NCI-H748 treated with DMSO at 0.1 percent for 48 hours (cell line): ENCODE data around the gene SLC2A8.

Experiments used
- DNase-seq: peaks from one replicate; lab custom pipeline; 2025; lab: John Stamatoyannopoulos, UW

SLC2A8 gene

GRCh38 chr9:127396808-127397645 is at the start of gene SLC2A8:
SLC2A8 (plus strand) TSS chr9:127397169; CDS start chr9:127397231, 62 bp downstream.
- DNase-seq, result peak; percentile 99

DNA sequence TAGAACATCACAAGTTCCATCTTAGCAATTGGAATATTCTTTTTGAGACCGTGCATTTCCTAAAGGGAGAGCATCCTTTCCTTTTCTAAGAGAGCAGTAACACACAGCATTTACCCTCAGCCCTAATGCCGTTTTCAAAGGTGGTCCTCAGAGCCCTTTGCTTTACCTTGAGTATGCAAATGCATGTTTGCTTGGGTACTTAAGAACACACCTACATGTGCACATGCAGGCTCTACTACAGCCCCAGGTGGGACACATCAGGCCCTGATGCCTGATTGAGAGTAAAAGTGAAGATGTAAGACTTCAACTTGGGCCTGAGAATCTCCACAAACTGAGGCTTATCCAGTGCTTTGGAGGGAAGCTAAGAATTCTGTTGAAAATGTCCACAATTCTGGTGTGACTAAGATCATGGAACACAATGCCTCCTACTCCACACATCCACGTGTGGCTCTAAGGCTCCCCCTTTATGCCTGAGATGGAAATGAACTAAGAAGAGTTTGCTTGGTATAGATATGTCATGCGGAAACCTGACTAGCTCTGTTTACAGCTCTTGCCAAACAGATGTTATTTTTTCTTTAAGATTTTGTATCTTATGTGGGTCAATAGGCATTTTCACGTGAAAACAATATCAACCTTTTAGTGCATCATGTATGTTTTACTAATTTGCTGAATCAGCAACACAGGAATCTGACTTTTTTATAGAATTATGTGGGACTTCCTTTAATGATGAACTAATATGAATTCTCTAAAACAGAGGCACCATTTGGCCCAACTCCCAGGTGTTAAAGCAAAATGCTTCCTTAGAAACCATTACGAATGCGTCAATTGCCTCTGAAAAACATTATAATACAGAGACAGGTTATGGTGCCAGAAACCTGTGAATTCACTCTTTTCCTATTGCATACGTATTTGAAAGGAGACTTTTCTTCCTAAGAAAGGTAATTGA is 48.9 kb upstream of the SLC2A8 start:
- no peak for DNase-seq

- DNase-seq, result no peak
These were observed 47.4 kb upstream of the SLC2A8 start for GRCh38 chr9:127349483-127350113.

GRCh38 chr9:127351182-127352166 is 45.5 kb upstream of the SLC2A8 start:
- peak; percentile 40 for DNase-seq

DNA sequence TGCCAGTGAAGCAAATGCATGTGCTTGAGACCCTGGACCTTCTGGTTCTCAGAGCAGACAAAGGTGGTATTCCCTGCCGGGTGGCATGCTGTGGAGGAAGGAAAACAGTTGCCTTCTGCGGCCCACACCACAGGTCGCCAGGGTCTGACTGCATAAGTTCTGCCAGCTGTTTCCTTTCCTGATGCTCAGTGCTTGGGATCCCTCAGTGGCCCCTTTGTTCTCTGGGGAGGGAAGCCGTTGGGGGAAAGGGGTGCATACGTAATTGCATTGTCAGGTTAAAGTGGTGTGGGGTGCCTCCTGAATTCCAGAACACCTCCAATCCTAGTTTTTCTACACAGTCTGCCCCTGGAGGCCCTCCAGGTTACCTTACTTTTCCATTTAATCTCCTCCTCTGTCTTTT is 43.1 kb upstream of the SLC2A8 start:
- DNase-seq, result no peak

- no peak for DNase-seq
These were observed 40.1 kb upstream of the SLC2A8 start for GRCh38 chr9:127356906-127357305.

DNA sequence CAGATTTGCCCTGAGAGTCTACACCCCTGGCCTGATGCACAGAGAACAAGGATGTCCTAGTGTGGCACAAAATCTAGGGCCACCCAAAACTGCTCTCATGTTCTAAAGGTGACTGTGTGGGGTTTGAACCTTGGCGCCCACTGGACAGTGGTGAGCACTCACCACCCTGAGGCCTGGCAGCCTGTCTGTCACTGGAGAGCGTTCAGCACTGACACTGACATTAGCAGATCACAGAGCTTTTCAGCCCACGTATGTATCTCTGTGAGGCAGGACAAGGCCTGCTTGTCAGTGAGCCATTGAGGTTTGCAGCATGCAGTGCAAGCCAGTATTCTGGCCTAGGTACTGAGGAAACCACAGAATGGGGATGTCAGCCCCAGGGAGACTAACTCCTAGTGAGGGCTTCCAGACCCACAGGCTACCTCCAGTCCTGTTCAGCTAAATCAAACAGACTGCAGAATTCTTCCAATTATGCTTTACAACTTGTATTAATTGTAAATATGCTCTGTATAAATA is 38.9 kb upstream of the SLC2A8 start:
- DNase-seq, result no peak

DNA sequence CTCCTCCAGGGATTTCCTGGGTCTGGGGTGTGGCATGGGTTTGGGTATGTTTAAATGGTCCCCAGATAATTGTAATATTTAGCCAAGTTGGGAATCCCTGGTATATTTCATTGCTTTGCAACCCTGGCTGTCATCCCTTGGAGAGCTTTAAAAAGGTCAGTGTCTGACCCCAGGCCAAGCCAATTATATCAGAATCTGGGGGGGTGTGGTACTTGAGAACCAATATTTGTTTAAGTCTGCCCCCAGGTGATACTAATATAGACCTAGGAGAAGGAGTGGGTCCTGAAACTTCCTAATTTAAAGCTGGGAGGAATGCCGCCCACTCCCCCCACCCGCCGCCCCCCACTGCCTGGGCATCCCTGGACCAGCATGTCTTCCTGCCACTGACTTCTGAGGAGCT is 38.2 kb upstream of the SLC2A8 start:
- no peak for DNase-seq

DNA sequence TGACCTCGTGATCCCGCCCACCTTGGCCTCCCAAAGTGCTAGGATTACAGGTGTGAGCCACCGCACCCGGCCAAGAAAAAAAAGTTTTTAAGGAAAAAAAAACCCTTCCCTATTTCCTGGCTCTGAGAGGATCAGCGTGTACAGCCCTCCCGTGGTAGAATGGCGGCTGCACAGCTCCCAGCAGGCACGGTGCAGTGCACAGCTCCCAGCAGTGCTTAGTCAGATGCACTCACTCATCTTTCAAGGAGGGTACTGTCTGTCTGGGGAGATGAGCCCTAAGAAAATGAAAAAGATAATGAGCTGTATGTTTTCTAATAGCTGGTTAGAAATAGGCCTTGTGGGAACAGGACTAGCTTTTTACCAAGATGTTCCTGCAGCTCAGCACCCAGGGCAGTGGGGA is 36.7 kb upstream of the SLC2A8 start:
- no peak for DNase-seq

GRCh38 chr9:127360829-127361228 is 36.1 kb upstream of the SLC2A8 start:
- no peak for DNase-seq

DNA sequence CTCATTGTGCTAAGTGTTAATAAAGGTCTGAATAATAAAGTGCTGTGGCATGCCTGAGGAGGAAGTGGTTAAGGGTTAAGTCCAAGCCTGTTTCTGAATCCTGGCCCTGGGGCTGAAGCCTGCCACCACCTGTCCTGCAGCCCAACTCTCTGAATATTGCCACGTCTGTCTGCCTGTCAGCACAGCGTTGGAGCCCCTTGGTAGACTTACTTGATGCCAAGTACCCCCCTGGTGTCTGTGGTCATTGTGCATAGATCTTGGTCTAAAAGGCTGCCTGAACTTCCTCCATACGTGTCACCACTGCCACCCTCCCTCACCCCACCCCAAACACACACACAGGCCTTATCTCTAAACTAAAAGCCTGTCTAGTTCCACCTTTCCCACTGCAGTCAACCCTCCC is 35.4 kb upstream of the SLC2A8 start:
- DNase-seq, result no peak

- no peak for DNase-seq
These were observed 34.1 kb upstream of the SLC2A8 start for GRCh38 chr9:127362829-127363228.

GRCh38 chr9:127365461-127365860 is 31.5 kb upstream of the SLC2A8 start:
- DNase-seq, result no peak

DNA sequence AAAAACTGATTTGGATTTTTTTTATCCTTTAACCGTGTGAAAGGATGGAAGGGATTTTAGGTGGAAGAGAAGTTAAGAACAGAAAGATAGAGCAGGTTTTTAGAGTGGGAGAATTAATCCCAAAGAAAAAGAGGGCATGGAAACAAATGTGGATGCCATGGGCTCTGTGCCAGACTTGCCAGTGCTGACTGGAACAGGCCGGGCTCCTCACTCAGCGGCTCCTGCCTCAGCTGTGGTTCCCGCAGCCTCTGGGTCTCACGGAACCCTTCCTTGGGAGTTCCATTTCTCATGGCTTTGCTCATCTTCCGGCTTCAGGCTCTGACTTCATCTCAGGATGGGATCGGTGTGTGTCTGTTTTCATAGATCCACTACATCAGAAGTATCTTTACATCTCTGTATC is 30.4 kb upstream of the SLC2A8 start:
- DNase-seq, result no peak

DNA sequence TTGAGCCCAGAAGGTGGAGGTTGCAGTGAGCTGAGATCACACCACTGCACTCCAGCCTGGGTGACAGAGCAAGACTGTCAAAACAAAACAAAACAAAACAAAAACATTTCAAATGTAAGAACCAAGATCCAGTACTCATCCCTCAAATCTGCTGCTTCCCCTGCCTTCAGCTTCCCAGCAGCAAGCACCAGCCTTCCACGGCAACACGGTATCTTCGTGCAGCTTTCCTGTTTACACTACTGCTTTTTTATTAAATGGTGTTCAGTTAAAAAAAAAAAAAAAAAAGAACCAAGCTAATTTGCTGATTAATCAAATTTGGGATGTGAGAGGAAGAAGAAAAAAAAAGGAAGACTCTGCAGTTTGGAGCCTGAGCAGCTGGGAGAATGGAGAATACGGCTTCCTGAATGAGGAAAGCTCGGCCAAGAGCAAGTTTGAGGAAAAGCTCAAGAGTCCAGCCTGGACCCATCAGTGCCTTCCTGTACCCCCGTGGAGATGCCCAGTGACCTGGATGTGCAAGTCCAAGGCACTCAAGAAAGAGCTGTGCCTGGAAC is 28.0 kb upstream of the SLC2A8 start:
- DNase-seq, result no peak

- DNase-seq, result no peak
These were observed 27.5 kb upstream of the SLC2A8 start for GRCh38 chr9:127369428-127369827.

- DNase-seq, result no peak
These were observed 26.8 kb upstream of the SLC2A8 start for GRCh38 chr9:127370147-127370579.

GRCh38 chr9:127370672-127371648 is 26.0 kb upstream of the SLC2A8 start:
- no peak for DNase-seq

- no peak for DNase-seq
These were observed 16.5 kb upstream of the SLC2A8 start for GRCh38 chr9:127380479-127380878.
